HG03139 (cell line): Measurements from ENCODE around the gene TBC1D22A.

ENCODE experiments used
- ATAC-seq: cut with Tn5 transposase; IDR thresholded peaks from one replicate; pipeline ENCODE4 v1.9.1; 2021; ENCODE audit not compliant: unreplicated experiment

TBC1D22A gene

DNA sequence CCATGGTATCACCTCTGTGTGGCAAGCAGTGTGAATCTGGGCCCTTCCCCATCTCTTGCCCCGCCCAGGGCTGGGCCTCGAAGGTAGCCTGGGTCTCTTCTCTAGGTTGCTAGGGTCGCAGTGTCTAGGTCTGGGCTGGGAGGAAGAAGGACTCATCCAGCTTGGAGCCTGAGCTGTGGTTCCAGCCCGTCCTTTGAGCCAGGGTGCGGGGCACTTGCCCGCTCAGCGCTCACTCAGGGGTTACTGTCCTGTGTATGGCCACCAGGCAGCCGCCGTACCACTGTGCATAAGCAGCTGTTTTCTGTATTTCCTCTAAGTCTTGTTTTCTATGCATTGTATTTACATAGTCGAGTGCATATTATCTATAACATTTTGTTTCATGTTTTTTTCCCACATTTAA is 160.9 kb downstream of the TBC1D22A start:
- no peak for ATAC-seq

GRCh38 chr22:46925818-46926217 is 163.4 kb downstream of the TBC1D22A start:
- ATAC-seq, result no peak

GRCh38 chr22:46929046-46929709 is 166.7 kb downstream of the TBC1D22A start:
- no peak for ATAC-seq

- no peak for ATAC-seq
Observed at GRCh38 chr22:46929710-46930204, 167.3 kb downstream of the TBC1D22A start.

- no peak for ATAC-seq
Observed at GRCh38 chr22:46931414-46931813, 169.0 kb downstream of the TBC1D22A start.

- ATAC-seq, result no peak
Observed at GRCh38 chr22:46931881-46932280, 169.4 kb downstream of the TBC1D22A start.

GRCh38 chr22:46933040-46933930 is 170.8 kb downstream of the TBC1D22A start:
- no peak for ATAC-seq

- ATAC-seq, result no peak
Observed at GRCh38 chr22:46934172-46934745, 171.8 kb downstream of the TBC1D22A start.

GRCh38 chr22:46934746-46935491 is 172.5 kb downstream of the TBC1D22A start:
- ATAC-seq, result no peak

GRCh38 chr22:46935506-46936377 is 173.3 kb downstream of the TBC1D22A start:
- ATAC-seq, result no peak

DNA sequence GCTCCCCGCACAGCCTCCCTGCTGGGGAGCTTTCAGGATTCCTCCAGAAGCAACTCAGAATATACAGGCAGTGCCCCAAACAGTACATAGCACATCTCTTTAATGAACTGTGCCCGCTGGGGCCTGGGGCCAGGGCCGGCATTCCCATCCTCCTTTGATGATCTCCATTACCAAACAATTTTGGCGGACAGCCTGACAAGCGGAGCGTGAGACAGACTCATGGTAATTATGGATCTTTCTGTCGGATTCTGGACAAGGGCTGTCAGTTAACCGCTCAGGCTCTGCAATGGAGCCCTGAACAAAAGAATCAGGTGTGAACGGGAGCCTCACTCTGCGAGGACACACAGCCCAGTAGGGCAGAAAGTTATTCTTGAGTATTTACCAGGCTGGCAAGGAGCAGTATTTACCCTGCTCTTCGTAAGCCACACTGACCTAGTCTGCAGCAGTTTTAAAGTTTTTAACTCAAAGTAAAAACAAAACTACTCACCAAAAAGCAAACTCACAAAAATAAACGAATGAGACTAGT is 174.0 kb downstream of the TBC1D22A start:
- no peak for ATAC-seq

GRCh38 chr22:46937185-46937584 is 174.7 kb downstream of the TBC1D22A start:
- ATAC-seq, result no peak

DNA sequence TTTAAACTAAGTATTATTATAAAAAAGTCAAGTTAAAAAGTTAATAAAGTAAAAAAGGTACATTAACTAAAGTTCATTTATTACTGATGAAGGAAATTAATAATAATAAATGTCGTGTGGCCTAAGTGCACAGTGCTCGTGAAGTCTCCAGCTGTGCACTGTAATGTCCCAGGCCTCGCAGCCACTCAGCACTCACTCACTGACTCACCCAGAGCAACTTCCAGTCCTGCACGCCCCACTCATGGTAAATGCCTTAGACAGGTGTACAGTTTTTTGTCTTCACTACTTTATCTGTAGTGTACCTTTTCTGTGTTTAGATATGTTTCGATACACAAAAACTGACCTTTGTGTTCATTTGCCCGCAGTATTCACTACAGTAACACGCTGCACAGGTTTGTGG is 175.5 kb downstream of the TBC1D22A start:
- ATAC-seq, result no peak

- no peak for ATAC-seq
Observed at GRCh38 chr22:46941968-46942798, 179.7 kb downstream of the TBC1D22A start.

- no peak for ATAC-seq
Observed at GRCh38 chr22:46942799-46943785, 180.6 kb downstream of the TBC1D22A start.

- no peak for ATAC-seq
Observed at GRCh38 chr22:46945481-46945880, 183.0 kb downstream of the TBC1D22A start.

GRCh38 chr22:46946383-46946962 is 184.0 kb downstream of the TBC1D22A start:
- no peak for ATAC-seq
